ENCODE data around the gene FAM168A. TPM values are rescaled to one million over a fixed set of nuclear protein-coding genes. Genes with fewer than 3 reads are reported as not detected.

FAM168A gene
- polyA plus RNA-seq, 2 of the 4 experiments (the other 2 are of a cell fraction), result 15.3 to 19.2 TPM

GRCh38 chr11:73394416-73395296, 203.3 kb downstream of the FAM168A start:
- DNase-seq (ENCODE audit: low read depth in 1 of 2, low spot score in 1 of 2) (no peak), FAIRE-seq (no peak), ATAC-seq (no peak)
- CTCF ChIA-PET, result interaction anchor here (0.6 to 24.4 kb wide), 15 partner anchors 14 to 563 kb away, joined by 3 to 667 read pairs (median 9); partner anchors contain the start of genes ARHGEF17 and RELT
- no peak overlapping the region for H3K27ac ChIP-seq
- POLR2A ChIA-PET, result no interaction called here
- WGBS (ENCODE audit: missing lambda C conversion rate), result 95% methylated on average over 25 of the region's 34 CpGs
- H3K9me3 ChIP-seq, result no peaks in the 10 kb centered on the region
- no peak overlapping the region for H3K4me2 ChIP-seq
- no peak overlapping the region for H3K4me3 ChIP-seq
- H3K4me1 ChIP-seq, result peaks cover 12% of the 10 kb centered on the region
- TF ChIP-seq POLR2A (IDR thresholded peaks at IDR 0.05; ENCODE audit: low read length) (no peak), ESRRA (IDR thresholded peaks at IDR 0.05; ENCODE audit: borderline replicate concordance, low read length) (no peak), HMGXB4 (CRISPR knock-in tag; IDR thresholded peaks at IDR 0.05; ENCODE audit: borderline replicate concordance) (no peak), REST (IDR thresholded peaks at IDR 0.05) (no peak), CHD2 (IDR thresholded peaks at IDR 0.05; ENCODE audit: low read length, partially characterized antibody) (no peak), SMC3 (IDR thresholded peaks at IDR 0.05) (no peak), POLR2AphosphoS2 (conservative IDR thresholded peaks at IDR 0.05; ENCODE audit: low read length) (no peak), ZSCAN20 (CRISPR knock-in tag; IDR thresholded peaks at IDR 0.05) (no peak), BHLHE40 (IDR thresholded peaks at IDR 0.05; ENCODE audit: low read depth, low read length) (no peak), HDAC2 (IDR thresholded peaks at IDR 0.05) (no peak), NFE2L2 (conservative IDR thresholded peaks at IDR 0.05; ENCODE audit: low read length) (no peak), TP53 (CRISPR knock-in tag; IDR thresholded peaks at IDR 0.05) (no peak), HOXA7 (CRISPR knock-in tag; IDR thresholded peaks at IDR 0.05) (no peak), EHMT2 (IDR thresholded peaks at IDR 0.05; ENCODE audit: low read depth) (no peak), CHD4 (IDR thresholded peaks at IDR 0.05; ENCODE audit: borderline replicate concordance) (no peak), CBX2 (IDR thresholded peaks at IDR 0.05; ENCODE audit: borderline replicate concordance, low read depth) (no peak)

- ChIA-PET POLR2A (interaction anchor here (1.0 to 1.8 kb wide), 2 partner anchors 43 to 86 kb away, joined by 4 to 20 read pairs; no protein-coding TSS in a partner anchor), CTCF (interaction anchor here (0.6 to 24.4 kb wide), 39 partner anchors 9 to 1244 kb away, joined by 3 to 667 read pairs (median 5); partner anchors contain the start of genes ARHGEF17, PLEKHB1 and RELT)
- FAIRE-seq, result no peak
- TF ChIP-seq MYC (IDR thresholded peaks at IDR 0.05; ENCODE audit: borderline replicate concordance, low read length) (peak; percentile 91), CBX2 (IDR thresholded peaks at IDR 0.05; ENCODE audit: borderline replicate concordance, low read depth) (no peak), CTCF (IDR thresholded peaks at IDR 0.05) (peak; percentile 84), RNF2 (IDR thresholded peaks at IDR 0.05; ENCODE audit: borderline replicate concordance, low read depth) (no peak), CBX8 (IDR thresholded peaks at IDR 0.05) (no peak), ESRRA (IDR thresholded peaks at IDR 0.05; ENCODE audit: borderline replicate concordance, low read length) (no peak), GATA3 (IDR thresholded peaks at IDR 0.05; ENCODE audit: borderline replicate concordance) (no peak), SMC3 (IDR thresholded peaks at IDR 0.05) (peak; percentile 84), CEBPB (IDR thresholded peaks at IDR 0.05) (no peak), ATOH8 (CRISPR knock-in tag; IDR thresholded peaks at IDR 0.05; ENCODE audit: low read depth) (no peak), FOSB (CRISPR knock-in tag; IDR thresholded peaks at IDR 0.05) (no peak), SREBF2 (IDR thresholded peaks at IDR 0.05) (no peak), MAX (IDR thresholded peaks at IDR 0.05) (peak; percentile 83), TP53 (CRISPR knock-in tag; IDR thresholded peaks at IDR 0.05) (no peak)
Observed at GRCh38 chr11:73393479-73394415, 204.2 kb downstream of the FAM168A start.

More at GRCh38 chr11:73393479-73394415, 204.2 kb downstream of the FAM168A start:
- DNase-seq (ENCODE audit: low read depth in 1 of 2, low spot score in 1 of 2) (peak; percentile 83 to 90), ATAC-seq (peak; percentile 69 to 86)
- Histone ChIP-seq H3K27ac (no peak overlapping the region), H3K4me1 (peaks cover 21% of the 10 kb centered on the region), H3K4me2 (no peak overlapping the region), H3K4me3 (no peak overlapping the region), H3K9me3 (no peaks in the 10 kb centered on the region)
- 64% methylated on average over 16 of the region's 16 CpGs for WGBS (ENCODE audit: missing lambda C conversion rate)

Data from A549 (cell line).